ENCODE results near the gene PHACTR4.

DNA sequence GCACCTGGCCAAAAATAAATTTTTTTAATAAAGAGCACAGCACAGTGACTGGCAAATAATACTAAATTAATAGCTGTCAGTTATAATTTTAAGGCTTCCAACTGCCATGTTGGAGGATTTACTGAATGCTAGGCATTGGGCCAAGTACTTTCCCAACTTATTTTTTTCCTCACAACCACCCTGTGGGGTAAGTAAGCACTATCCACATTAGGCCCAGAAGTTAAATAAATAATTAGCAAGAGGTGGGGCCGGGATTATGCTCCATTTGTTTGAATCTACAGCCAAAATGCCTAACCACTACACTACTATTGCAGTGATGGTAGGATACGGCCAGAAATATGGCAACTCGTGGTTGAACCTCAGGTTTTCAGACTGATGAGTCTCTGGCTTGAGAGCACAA, 178.8 kb downstream of the PHACTR4 start:
- TF ChIP-seq, protein P1, sequence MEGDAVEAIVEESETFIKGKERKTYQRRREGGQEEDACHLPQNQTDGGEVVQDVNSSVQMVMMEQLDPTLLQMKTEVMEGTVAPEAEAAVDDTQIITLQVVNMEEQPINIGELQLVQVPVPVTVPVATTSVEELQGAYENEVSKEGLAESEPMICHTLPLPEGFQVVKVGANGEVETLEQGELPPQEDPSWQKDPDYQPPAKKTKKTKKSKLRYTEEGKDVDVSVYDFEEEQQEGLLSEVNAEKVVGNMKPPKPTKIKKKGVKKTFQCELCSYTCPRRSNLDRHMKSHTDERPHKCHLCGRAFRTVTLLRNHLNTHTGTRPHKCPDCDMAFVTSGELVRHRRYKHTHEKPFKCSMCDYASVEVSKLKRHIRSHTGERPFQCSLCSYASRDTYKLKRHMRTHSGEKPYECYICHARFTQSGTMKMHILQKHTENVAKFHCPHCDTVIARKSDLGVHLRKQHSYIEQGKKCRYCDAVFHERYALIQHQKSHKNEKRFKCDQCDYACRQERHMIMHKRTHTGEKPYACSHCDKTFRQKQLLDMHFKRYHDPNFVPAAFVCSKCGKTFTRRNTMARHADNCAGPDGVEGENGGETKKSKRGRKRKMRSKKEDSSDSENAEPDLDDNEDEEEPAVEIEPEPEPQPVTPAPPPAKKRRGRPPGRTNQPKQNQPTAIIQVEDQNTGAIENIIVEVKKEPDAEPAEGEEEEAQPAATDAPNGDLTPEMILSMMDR (conservative IDR thresholded peaks at IDR 0.05 in 1 of 2, IDR thresholded peaks at IDR 0.05 in 1 of 2; ENCODE audit: low read depth in 1 of 2, low read length in 2 of 2), result no peak
- TF ChIP-seq EZH2 (IDR thresholded peaks at IDR 0.05; ENCODE audit: low read length, missing control alignments), result no peak

Data from fibroblast of lung (primary cell).